ENCODE measurements around the gene EGR4. TPM values are rescaled to one million over a fixed set of nuclear protein-coding genes. Genes with fewer than 3 reads are reported as not detected.

EGR4 gene
- total RNA-seq, 1 donor from 2014 or later = not detected

DNA sequence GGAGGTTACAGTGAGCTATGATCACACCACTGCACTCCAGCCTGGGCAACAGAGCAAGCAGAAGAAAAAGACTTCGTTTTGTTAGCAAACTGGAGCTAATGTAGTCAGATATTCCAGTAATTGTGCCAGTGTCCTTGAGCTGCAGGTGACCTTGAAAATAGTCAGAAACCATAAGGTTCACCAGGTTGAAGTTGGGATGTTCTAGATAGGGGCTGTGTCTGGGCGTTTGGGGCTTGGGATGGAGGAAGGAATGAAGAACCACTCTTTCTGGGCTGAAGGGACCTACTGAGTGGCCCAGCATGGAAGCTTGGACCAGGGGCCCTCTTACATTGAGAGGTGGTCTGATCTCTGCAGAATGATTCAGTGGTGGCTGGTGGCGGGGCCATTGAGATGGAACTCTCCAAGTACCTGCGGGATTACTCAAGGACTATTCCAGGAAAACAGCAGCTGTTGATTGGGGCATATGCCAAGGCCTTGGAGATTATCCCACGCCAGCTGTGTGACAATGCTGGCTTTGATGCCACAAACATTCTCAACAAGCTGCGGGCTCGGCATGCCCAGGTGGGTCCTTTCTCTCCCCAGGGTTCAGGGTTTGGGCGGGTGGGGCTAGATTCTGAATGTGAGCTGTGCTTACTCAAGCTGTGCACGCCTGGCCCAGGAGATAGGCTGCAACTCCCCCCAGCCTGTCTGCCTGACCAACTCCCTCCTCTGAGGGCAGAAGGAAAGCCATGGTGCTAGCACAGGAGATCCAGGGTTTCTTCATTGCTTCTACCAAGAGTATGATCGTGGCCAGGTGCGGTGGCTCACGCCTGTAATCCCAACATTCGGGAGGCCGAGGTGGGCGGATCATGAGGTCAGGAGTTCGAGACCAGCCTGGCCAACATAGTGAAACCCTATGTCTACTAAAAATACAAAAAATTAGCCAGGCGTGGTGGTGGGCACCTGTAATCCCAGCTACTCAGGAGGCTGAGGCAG, 42.2 kb downstream of the EGR4 start:
- peak; percentile 96 for DNase-seq (ENCODE audit: low read depth)

DNA sequence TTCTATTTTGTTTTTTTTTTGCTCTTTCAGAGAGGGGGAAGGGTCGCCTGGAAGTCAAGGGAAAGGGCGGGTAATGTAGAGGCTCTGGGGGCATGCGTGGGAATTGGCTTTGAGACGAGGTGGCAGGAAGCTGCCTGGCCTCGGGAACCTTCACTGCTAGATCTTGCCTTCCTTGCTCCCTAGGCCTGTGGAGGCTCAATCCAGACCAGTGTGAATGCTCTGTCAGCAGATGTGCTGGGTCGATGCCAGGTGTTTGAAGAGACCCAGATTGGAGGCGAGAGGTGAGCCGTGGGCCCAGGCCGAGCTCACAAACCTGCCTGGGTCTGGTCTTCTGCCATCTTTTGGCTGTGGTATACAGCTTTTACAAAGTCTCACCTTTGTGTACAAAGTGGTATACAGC, 43.7 kb downstream of the EGR4 start:
- no peak for DNase-seq (ENCODE audit: low read depth)

DNA sequence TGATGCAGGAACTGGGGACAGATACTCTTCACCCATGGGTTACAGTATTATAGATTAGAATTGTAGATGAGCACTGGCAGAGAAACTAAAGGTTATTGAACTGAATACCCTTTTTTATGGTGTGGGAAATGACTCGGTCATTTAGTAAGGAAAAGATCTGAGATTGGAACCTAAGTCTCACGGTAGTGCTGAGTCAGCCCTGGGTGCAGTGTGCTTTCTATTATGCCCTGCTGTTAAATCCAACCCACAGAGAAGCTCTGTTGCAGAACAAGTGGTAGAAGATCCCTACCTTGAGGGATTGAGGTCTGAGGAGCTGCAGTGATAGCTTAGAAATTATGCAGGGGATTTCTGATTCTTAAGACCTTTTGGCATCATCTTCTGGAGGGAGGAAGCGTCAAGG, 46.5 kb downstream of the EGR4 start:
- no peak for DNase-seq (ENCODE audit: low read depth)

DNA sequence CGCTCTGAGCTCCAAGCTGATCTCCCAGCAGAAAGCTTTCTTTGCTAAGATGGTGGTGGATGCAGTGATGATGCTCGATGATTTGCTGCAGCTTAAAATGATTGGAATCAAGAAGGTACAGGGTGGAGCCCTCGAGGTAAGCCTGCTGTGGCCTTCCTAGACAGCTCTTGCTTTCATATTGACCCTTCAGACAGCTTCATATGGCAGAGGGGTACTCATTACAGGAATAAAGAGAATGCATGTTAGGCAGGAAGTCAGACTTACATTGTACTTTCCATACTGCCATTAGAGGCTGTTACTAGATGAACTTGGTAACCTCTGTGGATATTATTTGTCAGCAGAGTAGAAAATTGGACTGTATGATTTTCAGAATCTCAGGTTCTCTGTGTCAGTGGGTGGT, 48.8 kb downstream of the EGR4 start:
- DNase-seq (ENCODE audit: low read depth) = no peak

DNA sequence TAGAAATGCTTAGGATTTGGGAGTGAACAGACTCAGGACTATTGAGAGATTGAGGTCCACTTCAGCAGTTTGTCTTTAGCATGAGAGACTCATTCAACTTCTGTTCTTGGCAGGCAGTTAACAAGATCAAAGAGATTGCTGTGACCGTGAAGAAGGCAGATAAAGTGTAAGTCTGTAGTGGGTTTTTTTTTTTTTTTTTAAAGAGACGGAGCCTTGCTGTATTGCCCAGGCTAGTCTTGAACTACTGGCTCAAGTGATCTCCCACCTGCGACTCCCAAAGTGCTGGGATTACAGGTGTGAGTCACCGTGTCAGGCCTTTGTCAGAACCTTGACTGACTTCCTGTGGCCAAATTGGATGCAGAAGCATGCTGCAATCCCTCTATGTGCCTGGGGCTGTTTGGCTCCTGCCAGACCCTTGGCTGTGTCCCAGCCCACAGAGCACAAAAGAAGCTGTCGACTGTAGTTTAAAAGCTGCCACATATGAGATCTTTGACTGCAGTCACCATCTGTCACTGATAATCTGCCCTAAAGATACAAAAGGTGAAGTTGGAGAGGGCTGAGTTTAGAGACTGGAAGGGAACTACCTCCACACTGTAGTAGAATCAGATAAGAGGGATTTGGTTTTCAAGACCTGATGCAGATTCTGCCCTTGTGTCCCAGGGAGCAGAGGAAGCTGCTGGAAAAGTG, 49.3 kb downstream of the EGR4 start:
- peak; percentile 87 for DNase-seq (ENCODE audit: low read depth)

Other genes with a start within 250 kb of the EGR4 start
- gene SFXN5, start 221.8 kb downstream of the EGR4 start, total RNA-seq = 8.0 and 9.5 TPM in 2 replicates
- 87.2 and 111 TPM in 2 replicates for gene RAB11FIP5, start 180.6 kb downstream of the EGR4 start, total RNA-seq
- not detected in 2 replicates for gene NOTO, start 91.0 kb downstream of the EGR4 start, total RNA-seq
- 18.9 and 20.0 TPM in 2 replicates for gene SMYD5, start 79.3 kb downstream of the EGR4 start, total RNA-seq
- gene PRADC1, start 60.3 kb downstream of the EGR4 start, total RNA-seq = 101 and 102 TPM in 2 replicates
- 425 and 436 TPM in 2 replicates for gene CCT7, start 59.2 kb downstream of the EGR4 start, total RNA-seq
- gene FBXO41, start 9.1 kb downstream of the EGR4 start, total RNA-seq = 2.6 and 7.3 TPM in 2 replicates
- gene ALMS1, start 92.3 kb upstream of the EGR4 start, total RNA-seq = 18.4 and 23.4 TPM in 2 replicates

All from myocyte (in vitro differentiated cells).